Hindlimb muscle (tissue), 1 donor: ENCODE data around the gene C12orf75. TPM values are rescaled to one million over a fixed set of nuclear protein-coding genes. Genes with fewer than 3 reads are reported as not detected.
A peak's percentile ranks its signal among the peaks of the same experiment; 100 is the strongest.
"Not testable (repeated sequence)": the region's sequence is repeated elsewhere in the genome, so short reads cannot be mapped to it uniquely, and the experiment has no call there.

Source experiments
- DNase-seq: peaks from one replicate; pipeline ENCODE4 v3.0.0-alpha.2; 2013
- polyA plus RNA-seq: library from polyadenylated mRNA; unstranded; fragments of 120-200 nt; gene quantifications from one replicate; pipeline ENCODE4 v1.2.1, GENCODE V29; 2013; ENCODE audit not compliant: insufficient read length

The C12orf75 gene
- polyA plus RNA-seq, 1 donor = 9.1 TPM

DNA sequence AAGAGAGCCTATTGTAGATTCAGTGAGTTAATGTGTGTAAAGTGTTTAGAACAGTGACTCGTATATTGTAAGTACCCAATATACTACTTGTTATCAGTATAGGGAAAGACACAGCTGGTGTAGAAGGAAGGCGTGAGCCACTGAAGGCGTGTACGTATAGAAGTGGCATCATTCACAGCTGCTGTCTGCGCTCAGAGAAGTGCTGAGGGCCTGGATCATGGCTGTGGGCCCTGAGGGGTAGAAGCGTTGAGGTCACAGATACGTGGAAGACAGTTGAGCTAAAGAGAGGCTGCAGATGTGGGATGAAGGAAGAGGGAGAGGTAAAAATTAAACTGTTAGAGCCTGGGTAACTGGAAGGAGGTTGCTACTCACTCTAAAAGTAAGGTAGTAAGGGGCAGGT is 5.9 kb downstream of the C12orf75 start:
- DNase-seq = no peak

DNA sequence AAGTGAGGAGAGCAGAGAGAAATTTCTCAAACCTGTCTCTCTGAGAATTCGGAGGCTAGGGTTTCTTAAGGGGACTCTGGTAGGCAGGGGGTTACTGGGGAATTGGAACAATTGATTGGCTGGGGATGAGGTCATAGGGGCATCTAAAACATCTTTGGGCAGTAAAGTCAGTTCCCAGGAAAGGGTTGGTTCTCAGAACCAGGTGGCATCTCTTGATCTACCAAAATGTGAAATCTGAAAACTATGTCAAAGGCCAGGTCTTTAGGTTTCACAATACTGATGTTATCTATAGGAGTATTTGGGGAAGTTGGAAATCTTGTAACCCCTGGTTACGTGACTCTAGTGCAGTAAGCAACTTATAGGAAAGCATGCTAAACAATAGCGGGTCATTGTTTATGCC is 6.9 kb downstream of the C12orf75 start:
- DNase-seq = no peak

DNA sequence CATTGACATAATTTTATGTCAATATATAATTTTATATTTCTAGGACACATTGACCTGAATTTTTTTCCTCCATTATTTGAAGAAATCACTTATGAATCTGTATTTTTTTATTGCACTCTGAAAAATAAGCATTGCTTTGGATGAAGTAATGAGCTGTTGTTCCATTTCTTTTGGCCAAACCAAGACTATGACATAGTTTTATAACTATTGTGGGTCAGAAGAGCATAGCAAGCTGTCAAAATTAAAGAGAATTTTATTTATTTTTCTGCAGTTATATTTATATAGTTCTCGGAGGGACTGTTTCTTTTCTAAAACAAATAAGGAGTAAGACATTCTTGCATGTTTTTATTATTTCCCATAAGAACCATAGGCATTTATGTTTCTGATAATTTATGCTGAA is 8.5 kb downstream of the C12orf75 start:
- no peak for DNase-seq

DNA sequence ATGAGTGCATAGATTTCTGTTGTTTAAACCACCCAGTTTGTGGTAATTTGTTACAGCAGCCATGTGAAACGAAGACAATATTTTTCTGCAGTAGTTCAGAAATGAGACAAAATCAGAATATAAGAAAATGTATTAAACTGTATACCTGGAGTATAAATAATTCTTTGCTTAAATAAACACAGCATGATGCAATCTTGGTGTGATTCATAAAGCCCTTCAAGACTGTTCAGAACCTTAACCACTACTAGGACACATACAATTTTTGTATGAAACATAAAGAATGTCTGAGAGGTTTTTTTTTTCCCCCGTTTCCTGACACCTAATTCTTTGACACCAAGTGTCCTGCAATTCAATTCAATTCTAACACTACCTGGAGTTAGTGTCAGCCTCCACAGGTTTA is 10.5 kb downstream of the C12orf75 start:
- DNase-seq = no peak

DNA sequence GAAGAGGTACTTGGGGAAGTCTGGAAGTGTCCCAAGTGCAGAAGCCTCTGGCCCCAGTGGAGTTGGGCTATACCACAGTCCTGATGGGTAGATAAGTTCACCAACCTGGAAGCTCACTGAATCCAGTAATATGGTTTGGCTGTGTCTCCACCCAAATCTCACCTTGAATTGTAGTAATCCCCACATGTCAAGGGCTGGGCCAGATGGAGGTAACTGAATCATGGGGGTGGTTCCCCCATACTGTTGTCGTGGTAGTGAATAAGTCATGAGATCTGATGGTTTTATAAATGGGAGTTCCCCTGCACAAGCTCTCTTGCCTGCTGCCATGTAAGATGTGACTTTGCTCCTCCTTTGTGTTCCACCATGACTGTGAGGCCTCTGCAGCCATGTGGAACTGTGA is 11.1 kb downstream of the C12orf75 start:
- DNase-seq = not testable (repeated sequence)

DNA sequence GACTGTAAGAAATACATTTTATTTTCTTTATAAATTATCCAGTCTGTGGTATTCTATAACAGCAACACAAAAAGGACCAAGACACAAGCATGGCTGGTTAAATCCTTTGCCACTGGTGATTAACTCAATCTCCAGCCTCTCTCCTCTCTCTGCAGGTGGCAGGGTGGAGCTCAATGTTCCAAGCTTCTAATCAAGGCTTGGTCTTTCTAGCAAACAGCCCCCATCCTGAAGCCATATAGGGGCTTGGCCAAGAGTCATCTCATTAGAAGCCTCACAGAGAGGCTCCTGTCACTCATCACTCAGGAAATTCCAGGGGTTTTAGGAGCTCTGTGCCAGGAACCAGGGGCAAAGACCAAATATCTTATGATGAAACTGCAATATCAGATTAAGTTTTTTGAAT is 12.0 kb downstream of the C12orf75 start:
- DNase-seq = no peak

DNA sequence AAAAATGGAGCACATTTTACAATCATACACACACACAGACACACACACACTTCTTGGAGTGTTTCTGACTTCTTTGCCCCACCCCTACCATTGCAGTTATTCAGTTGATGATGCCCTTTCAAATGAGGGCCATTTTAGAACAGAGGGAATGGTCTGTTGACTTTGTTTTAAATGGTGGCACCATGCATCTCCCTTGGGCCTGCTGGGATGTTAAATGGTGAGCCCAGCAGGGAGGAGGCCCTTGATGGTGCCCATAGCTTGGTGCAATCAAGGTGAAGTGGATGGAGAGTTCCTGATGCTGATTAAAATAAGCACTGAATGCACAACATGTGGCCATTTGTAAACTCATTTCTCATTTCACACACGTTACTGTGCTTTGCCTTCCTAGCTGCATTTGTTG is 13.3 kb downstream of the C12orf75 start:
- DNase-seq = no peak

DNA sequence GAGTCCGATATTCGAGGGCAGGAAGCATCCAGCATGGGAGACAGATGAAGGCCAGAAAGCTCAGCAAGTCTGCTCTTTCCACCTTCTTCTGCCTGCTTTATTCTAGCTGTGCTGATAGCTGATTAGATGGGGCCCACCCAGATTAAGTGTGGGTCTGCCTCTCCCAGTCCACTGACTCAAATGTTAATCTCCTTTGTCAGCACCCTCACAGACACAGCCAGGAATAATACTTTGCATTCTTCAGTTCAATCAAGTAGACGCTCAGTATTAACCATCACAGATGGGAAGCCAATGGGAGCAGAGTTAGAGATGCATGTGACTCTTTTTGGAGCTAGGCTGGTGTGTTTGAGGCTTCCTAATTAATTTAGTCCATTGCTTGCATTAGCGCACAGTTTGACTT is 17.0 kb downstream of the C12orf75 start:
- no peak for DNase-seq

DNA sequence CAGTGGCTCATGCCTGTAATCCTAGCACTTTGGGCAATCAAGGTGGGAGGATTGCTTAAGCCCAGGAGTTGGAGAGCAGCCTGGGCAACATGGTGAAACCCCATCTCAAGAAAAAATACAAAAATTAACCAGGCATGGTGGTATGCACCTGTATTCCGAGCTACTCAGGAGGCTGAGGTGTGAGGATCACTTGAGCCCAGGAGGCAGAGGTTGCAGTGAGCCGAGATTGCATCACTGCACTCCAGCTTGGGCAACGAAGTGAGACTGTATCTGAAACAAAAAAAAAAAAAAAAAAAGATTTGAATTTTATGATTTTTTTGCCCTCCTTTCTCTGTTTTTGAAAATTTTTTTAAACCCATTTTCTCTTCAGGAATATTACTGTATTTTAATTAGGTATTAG is 17.7 kb downstream of the C12orf75 start:
- no peak for DNase-seq

DNA sequence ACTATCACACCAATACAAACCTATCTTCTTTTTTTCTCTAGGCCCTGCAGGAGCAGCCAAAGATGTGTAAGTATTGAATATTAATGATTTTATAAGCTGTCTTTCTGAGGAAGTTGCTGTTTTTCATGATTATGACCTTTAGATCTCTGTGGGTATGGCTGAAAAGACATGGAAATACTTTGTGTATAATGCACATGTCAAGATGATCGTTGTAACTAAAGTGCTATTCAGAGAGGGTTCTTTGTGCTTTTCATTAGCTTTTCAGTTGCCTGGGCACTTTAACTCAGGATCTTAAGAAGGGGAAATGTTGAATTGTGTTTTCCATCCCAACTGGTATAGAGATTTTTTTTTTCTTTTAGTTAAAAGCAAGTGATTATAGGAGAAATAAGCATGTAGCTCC is 18.1 kb downstream of the C12orf75 start:
- DNase-seq = no peak

DNA sequence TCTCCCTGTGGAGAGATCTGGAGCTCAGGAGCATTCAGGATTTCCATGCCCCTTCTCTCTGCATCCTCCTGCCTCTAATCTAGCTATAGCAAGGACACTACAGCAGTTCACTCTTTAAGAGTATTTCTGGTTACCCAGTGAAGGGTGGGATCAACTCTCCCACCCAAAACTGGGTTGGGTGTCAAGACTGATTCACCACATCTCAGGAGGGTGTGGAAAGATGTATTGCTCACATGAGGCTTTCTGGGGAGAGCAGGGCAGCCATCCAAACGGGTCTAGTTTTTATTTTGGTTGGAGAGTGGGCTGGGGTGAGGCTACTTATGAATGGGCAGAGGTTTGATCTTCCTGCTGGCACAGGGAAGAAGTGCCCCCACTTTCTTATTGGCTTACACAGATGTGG is 18.6 kb downstream of the C12orf75 start:
- DNase-seq = no peak

DNA sequence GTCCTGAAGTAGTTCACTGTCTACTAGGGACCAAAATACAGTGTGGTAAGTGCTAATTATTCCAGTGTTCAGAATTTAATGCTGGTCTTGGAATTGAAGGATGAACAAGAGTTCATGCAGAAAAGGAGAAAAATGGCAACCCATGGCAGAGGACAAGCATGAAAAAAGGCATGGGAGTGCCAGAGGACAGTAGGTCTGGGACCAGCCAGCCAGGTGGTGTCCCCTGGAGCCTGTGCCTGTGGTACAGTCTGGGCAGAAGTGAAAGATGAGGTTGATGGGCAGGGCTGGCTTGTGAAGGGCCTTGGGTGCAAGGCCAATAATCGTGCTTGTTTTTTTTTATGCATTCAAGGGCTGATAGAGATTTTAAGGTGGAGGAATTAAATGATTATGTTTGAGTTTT is 21.0 kb downstream of the C12orf75 start:
- no peak for DNase-seq

DNA sequence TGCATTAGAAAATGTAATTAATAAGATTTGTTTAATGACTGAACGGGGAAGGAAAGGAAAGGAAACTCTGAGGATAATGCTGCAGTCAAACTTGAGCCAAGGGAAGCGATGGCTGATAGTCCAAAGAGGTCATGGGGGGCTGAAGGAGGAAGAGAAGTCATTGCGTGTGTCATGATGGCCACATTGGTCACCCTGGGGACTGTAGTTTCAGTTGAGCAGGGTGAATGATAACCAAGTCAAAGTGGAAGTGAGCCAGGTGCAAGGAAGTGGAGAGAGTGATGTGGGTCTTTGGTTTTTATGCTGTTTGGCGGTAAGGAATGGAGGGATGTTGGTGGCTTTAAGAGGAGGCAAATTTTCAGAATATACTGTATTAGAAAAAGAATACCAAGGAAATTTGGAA is 21.6 kb downstream of the C12orf75 start:
- DNase-seq = no peak

DNA sequence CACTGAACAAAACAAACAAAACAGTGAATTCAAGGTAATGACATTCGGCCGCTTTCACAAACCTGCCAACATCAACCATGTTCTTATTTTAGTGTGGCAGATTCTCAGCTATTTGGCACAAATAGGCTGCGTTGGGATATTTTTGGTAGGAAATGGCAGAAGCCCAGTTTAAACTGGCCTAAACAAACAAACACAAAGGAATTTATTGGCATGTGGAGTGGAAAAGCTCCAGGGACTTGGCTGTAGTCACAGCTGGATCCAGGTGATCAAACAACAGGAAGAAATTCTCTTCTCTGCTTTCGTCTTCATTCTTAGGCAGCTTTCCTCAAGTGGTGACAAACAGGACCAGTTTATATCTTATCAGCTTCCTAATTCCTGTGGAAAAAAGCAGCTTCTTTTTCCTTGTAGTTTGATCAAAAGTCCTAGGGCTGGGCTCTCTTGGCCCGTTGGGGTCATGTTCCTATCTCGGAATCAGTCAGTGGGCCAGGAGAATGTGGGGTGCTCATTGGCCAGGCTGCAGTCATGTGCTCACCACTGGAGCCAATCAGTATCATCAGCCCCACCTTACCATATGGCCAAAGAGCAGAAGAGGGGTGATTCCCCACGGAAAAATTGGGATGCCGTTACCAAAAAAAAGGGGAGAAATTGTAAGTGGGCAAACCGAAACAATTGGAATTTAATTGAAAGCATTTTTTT is 22.6 kb downstream of the C12orf75 start:
- DNase-seq = no peak

DNA sequence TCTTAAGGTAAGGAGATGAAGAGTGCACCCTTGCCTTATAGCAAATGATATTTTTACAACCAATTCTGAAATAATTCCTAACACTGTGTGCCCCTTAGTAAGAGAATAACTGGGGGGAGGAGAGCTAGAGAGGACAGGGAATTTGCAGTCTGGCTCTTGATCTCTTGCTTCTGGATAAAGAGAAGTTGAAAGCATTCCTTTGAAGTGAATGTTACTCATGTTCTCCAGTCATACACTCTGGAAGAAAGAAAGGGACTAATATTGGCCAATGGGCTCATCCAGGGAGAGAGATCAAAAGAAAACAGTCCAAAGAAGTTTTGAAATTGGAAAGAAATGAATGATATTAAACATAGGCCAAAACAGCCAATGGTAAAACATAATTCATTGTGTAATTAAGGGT is 25.3 kb downstream of the C12orf75 start:
- DNase-seq = no peak

DNA sequence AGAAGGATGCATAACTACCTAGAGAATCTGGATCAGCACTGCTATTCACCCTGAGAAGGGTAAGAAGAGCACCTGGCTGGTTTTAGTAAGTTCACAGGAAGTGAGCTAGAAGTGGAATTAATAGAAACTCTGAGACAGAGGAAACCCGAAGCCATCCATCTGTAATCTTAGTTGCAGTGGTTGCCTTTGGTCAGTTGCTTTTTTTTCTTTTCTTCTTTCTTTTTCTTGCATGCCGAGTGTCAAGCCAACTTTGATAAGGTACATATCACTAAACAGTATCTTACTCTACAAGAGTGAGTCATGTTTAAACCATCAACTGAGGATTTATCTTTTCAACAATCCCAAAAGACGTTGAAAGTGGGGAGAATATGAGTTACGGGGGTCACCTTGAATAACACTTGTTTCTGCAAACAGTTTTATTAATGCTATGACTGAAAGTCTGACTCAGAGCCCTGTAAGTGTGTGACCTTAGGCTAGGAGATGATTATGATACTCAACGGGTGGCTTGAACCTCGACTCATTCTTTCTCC is 26.7 kb downstream of the C12orf75 start:
- DNase-seq = no peak

DNA sequence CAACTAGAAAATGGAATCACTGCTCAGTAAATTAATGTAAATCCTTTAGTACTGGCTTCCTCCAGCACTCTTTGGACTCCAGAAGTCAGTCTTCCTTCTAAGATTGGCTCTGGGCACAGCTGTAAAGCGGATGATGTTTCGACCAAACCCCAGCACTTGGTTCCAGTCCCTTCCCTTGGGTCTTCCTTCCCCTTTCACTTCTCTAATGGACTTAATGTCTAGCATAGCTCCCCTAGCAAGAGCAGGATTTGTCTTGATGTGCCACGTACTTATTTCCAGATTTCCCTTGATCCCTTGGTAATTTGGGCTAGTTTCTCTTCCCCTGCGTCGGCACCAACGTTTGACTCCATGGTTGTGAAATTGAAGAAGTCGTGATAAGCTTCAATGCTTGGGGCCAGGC is 28.3 kb downstream of the C12orf75 start:
- peak; percentile 9 for DNase-seq

DNA sequence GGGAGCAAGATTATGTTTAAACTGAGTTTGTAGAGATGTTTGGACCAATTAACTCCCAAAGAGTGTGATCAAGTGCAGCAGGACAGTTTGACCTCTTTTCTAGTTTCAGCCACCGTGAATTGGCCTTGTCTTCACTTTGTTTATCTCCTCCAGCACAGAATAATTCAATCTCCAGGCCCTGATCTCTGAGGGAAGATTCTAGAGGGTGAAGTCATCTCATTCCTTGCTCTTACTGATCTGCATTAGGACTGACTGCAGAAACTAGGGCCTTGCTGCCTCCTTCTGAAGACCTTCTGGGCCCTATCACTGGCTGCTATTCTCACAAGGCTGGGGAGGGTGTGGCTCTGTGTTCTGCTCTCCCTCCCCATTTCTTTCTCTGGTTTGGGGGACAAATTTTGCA is 29.4 kb downstream of the C12orf75 start:
- DNase-seq = no peak

DNA sequence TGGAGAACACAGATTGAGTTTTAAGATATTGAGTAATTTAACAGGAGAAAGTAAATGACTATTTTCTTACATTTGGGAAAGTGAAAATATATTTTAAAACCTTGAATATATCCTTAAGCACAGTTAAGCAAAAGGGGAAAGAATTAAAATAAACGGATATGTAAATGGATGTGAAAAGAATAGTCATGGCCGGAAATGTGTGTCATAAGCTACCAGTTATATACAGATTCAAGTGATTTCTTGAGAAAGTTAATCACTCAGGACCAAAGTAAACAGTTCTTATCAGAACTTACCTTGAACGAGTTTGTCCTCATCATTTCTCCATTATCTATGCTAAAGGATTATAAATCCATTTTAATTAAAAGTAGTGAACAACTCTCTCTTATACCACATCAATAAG is 33.4 kb downstream of the C12orf75 start:
- no peak for DNase-seq

DNA sequence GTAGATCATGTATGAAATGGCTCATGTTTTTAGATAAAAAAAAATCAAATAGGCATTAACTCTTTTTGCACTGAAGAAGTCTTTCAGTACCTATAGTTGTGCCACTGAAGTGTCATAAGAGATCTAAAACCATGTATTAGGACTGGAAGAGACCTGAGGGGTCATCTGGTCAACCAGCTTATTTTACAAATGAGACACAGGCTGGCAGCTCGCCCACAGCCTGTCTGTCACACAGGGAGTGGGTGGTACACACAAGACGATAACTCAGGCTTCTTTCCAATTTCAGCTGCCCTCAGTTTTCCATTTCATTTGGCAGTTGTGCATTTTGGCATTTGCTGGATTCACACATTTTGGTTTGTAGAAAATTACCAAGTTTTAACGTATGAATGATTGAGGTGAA is 34.7 kb downstream of the C12orf75 start:
- DNase-seq = no peak

DNA sequence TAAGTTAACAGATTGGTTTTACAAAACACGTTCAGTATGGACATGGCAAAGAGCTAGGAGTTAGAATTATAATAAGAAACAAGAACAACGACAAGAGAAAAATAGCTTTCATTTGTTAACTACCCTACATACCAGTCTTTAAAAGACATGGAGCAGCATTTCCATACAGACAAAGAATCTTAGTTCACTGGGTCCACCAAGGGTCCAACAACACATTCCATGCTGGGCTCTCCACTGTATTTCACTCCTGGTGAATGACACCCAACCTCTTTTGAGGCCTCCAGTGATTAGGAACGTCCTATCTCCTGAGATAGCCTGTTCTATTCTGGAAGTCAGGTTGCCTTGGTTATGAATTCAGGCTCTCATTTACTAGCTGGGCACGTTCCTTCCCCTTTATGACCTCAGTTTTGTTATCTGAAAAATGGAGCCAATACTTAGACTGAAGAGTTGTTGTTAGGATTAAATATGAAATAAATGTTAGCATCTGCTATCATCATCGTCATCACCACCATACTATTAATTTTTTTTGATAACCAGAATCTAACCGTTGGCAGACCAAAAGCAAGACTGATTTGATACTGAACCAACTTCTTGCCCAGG is 37.7 kb downstream of the C12orf75 start:
- no peak for DNase-seq

DNA sequence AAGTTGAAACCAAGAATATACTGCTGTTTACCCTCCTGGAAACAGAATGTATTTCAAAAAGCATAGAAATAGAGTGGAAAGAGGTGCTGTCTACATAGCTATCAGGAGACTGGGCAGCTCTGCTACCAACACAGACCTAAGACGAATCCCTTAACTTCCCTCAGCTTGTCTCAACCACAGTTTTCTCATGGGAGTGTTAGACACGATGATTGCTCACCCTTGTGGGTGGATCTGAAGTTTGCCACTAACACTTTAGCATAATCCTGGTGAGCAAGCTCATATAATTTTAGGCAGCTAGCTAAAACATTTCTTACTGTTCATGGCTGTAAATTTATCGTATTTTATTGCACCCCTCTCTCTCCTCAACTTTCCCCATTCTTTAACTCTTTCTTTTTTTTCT is 38.5 kb downstream of the C12orf75 start:
- DNase-seq = no peak

DNA sequence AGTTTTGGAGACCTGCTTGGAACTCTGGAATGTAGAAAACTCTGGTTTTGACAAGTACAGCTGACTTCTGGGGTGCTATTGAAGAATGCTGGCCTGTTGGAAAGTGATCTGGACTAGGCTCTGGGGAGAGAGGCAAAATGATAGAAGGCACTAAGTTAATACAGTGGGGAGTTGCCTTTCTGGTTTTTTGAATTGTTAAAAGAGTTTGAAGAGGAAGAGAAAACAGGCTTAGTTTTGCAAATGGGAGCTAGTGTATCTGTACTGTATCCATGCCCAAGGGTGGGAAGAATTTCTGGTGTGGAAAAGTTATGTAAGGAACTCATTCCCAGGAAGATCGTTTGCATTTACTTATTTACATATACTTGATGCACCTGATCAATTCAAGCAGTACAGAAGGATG is 43.8 kb downstream of the C12orf75 start:
- DNase-seq = no peak

DNA sequence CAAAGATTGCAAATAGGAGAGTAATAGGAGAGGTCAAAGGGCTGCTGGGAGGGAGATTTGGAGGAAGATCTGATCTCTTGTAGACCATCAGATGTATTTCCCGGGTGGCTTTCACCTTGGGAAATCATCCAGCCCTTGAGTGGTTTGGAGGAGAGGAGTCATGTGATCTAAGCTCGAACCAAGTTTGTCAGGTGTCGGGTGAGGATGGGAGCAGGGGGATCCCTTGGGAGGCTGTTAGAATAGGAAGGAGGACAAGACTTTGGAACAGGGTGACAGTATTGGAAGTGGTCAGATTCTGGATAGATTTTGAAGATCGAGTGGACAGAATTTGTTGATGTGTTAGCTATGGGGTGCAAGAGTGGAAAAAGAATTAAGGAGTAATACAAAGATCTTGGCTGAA is 46.6 kb downstream of the C12orf75 start:
- DNase-seq = no peak

DNA sequence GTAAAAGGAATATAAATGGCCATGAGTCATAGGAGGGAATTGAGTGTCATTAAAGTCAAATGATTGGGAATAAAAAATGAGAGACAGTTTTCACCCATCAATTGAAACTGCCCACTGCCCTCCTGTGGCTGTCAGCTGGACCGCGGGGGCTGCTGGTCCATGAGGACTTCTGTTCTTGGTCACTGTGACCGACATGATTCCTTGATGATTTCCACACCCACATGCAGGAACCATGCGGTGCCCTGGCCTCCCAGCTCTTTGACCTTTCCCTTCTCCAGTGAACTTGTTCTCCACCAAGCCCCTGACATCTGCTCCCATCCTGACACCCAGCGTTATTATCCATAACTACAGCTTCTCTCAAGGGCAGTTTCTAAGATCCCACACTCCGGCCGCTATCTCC is 48.4 kb downstream of the C12orf75 start:
- DNase-seq = no peak
